22Rv1 (cell line): ENCODE measurements around the gene SLC7A7.

Source experiments
- H3K27ac ChIP-seq: fragments of 450-650 bp; 2 replicates; pipeline ENCODE4 v1.5.1; 2017
- CTCF ChIP-seq: fragments of 450-650 bp; IDR thresholded peaks from 2 replicates; pipeline ENCODE4 v1.5.1; 2017; ENCODE audit warnings: mild to moderate bottlenecking
- ZFX ChIP-seq: fragments of 450-650 bp; IDR thresholded peaks from 2 replicates; pipeline ENCODE4 v1.6.1; 2017; ENCODE audit warnings: antibody characterized with exemption, borderline replicate concordance

SLC7A7 gene

GRCh38 chr14:22841311-22841710 lies 26.1 kb upstream of the SLC7A7 start:
- H3K27ac ChIP-seq = no peak overlapping the region
- TF ChIP-seq CTCF (no peak), ZFX (no peak)

- TF ChIP-seq CTCF (no peak), ZFX (no peak)
- H3K27ac ChIP-seq = no peak overlapping the region
Observed at GRCh38 chr14:22839159-22839779, 24.0 kb upstream of the SLC7A7 start.

GRCh38 chr14:22838631-22839041 lies 23.4 kb upstream of the SLC7A7 start:
- no peak overlapping the region for H3K27ac ChIP-seq
- no peak for TF ChIP-seq ZFX
- no peak for TF ChIP-seq CTCF

- no peak overlapping the region for H3K27ac ChIP-seq
- TF ChIP-seq CTCF (no peak), ZFX (no peak)
Observed at GRCh38 chr14:22837750-22838538, 22.7 kb upstream of the SLC7A7 start.

GRCh38 chr14:22837114-22837749 lies 22.0 kb upstream of the SLC7A7 start:
- no peak overlapping the region; the same call in 1 of the 2 replicates for H3K27ac ChIP-seq
- TF ChIP-seq CTCF = no peak
- no peak for TF ChIP-seq ZFX

- no peak within 1 kb of the TSS; the same call in 1 of the 2 replicates for H3K27ac ChIP-seq
- TF ChIP-seq CTCF = no peak
- TF ChIP-seq ZFX = no peak
Observed at GRCh38 chr14:22836301-22837113, 21.3 kb upstream of the SLC7A7 start, which contains the start of gene MMP14. Gene MMP14, plus strand, starts transcription at chr14:22836585. Its CDS starts 233 bp downstream, at chr14:22836818.
